ENCODE data around the gene AMBP. TPM values are rescaled to one million over a fixed set of nuclear protein-coding genes. Genes with fewer than 3 reads are reported as not detected.

The AMBP gene
- total and polyA plus RNA-seq, 4 donors, result 3,440 to 6,678 (median 4,863) TPM

- Histone ChIP-seq H3K4me1 (ENCODE audit: control insufficient read depth in 4 of 4, insufficient read depth in 4 of 4, low read length in 3 of 4) (peaks cover 9 to 26% (median 20%) of the 10 kb centered on the region in 4 donors), H3K36me3 (ENCODE audit: control insufficient read depth in 4 of 4, insufficient read depth in 3 of 4, low read depth in 1 of 4, low read length in 3 of 4) (no peaks in the 10 kb centered on the region), H3K27me3 (ENCODE audit: control insufficient read depth in 4 of 4, insufficient read depth in 4 of 4, low read length in 3 of 4) (peaks cover 0 to under 1% (median 0%) of the 10 kb centered on the region in 4 donors), H3K9me3 (ENCODE audit: control insufficient read depth in 4 of 4, low read length in 3 of 4) (peaks cover 0 to 4% (median 0%) of the 10 kb centered on the region in 4 donors), H3K27ac (ENCODE audit: low read depth in 1 of 2, low read length in 2 of 2) (no peak overlapping the region), H3K9ac (ENCODE audit: low read depth in 1 of 2, low read length in 2 of 2) (no peak overlapping the region), H3K4me3 (ENCODE audit: low read depth in 1 of 3, low read length in 3 of 3) (no peak overlapping the region)
- TF ChIP-seq HNF4G (IDR thresholded peaks at IDR 0.05) (no peak), EGR1 (IDR thresholded peaks at IDR 0.05; ENCODE audit: low read depth in 2 of 2) (no peak), FOXA2 (IDR thresholded peaks at IDR 0.05) (no peak), FOXA1 (IDR thresholded peaks at IDR 0.05) (no peak), JUND (IDR thresholded peaks at IDR 0.05) (no peak), TAF1 (conservative IDR thresholded peaks at IDR 0.05) (no peak), YY1 (IDR thresholded peaks at IDR 0.05) (no peak), SP1 (IDR thresholded peaks at IDR 0.05) (no peak)
- DNase-seq (ENCODE audit: low spot score), result no peak
Observed at GRCh38 chr9:114102484-114102883, 24.4 kb upstream of the AMBP start.

GRCh38 chr9:114100536-114100935 is 22.4 kb upstream of the AMBP start:
- Histone ChIP-seq H3K4me1 (ENCODE audit: control insufficient read depth in 4 of 4, insufficient read depth in 4 of 4, low read length in 3 of 4) (peaks cover 9 to 29% (median 21%) of the 10 kb centered on the region in 4 donors), H3K9me3 (ENCODE audit: control insufficient read depth in 4 of 4, low read length in 3 of 4) (peaks cover 0 to 4% (median 0%) of the 10 kb centered on the region in 4 donors), H3K27ac (ENCODE audit: low read depth in 1 of 2, low read length in 2 of 2) (no peak overlapping the region), H3K4me3 (ENCODE audit: low read depth in 1 of 3, low read length in 3 of 3) (no peak overlapping the region), H3K9ac (ENCODE audit: low read depth in 1 of 2, low read length in 2 of 2) (no peak overlapping the region), H3K36me3 (ENCODE audit: control insufficient read depth in 4 of 4, insufficient read depth in 3 of 4, low read depth in 1 of 4, low read length in 3 of 4) (no peaks in the 10 kb centered on the region), H3K27me3 (ENCODE audit: control insufficient read depth in 4 of 4, insufficient read depth in 4 of 4, low read length in 3 of 4) (peaks cover 0 to 2% (median 0%) of the 10 kb centered on the region in 4 donors)
- WGBS, result 91% methylated on average over 1 of the region's 1 CpG
- DNase-seq (ENCODE audit: low spot score), result no peak
- TF ChIP-seq GABPA (IDR thresholded peaks at IDR 0.05 in 1 of 2, conservative IDR thresholded peaks at IDR 0.05 in 1 of 2), result no peak
- TF ChIP-seq MAX (IDR thresholded peaks at IDR 0.05), result no peak
- TF ChIP-seq FOXA1 (IDR thresholded peaks at IDR 0.05), result no peak
- TF ChIP-seq REST (IDR thresholded peaks at IDR 0.05), result no peak
- TF ChIP-seq RXRA (IDR thresholded peaks at IDR 0.05), result no peak
- TF ChIP-seq ATF3 (IDR thresholded peaks at IDR 0.05), result no peak
- TF ChIP-seq YY1 (IDR thresholded peaks at IDR 0.05), result no peak
- TF ChIP-seq FOXA2 (IDR thresholded peaks at IDR 0.05), result no peak
- no peak for TF ChIP-seq EGR1 (IDR thresholded peaks at IDR 0.05; ENCODE audit: low read depth in 2 of 2)
- TF ChIP-seq HNF4G (IDR thresholded peaks at IDR 0.05), result no peak
- TF ChIP-seq JUND (IDR thresholded peaks at IDR 0.05), result no peak
- TF ChIP-seq TAF1 (conservative IDR thresholded peaks at IDR 0.05), result no peak
- no peak for TF ChIP-seq RAD21 (IDR thresholded peaks at IDR 0.05)
- TF ChIP-seq SP1 (IDR thresholded peaks at IDR 0.05), result no peak
- no peak for TF ChIP-seq ZBTB33 (IDR thresholded peaks at IDR 0.05)
- no peak for TF ChIP-seq HNF4A (conservative IDR thresholded peaks at IDR 0.05)
- TF ChIP-seq NR2F2 (IDR thresholded peaks at IDR 0.05), result no peak
- TF ChIP-seq CTCF (IDR thresholded peaks at IDR 0.05; ENCODE audit: low read depth, low read length, missing input control), result no peak
